Fibroblast of lung (primary cell): ENCODE results near the gene RIC8B. TPM values are rescaled to one million over a fixed set of nuclear protein-coding genes. Genes with fewer than 3 reads are reported as not detected.

Source experiments
- DNase-seq, 2 donors: peaks; one replicate each; pipeline versions ENCODE4 v3.0.0 to v3.0.0-alpha.2; 2010; ENCODE audit warnings: low read depth in 2 of 2
- H2AFZ ChIP-seq: 2 replicates; pipeline ENCODE4 v1.5.1; 2012; ENCODE audit warnings: low read length, control low read depth, inconsistent platforms
- H3K27ac ChIP-seq: 2 replicates; pipeline ENCODE4 v1.5.1; 2011; ENCODE audit warnings: low read length, control low read depth; ENCODE audit not compliant: insufficient read depth
- H3K27me3 ChIP-seq: 2 replicates; pipeline ENCODE4 v1.5.1; 2011; ENCODE audit warnings: mild to moderate bottlenecking, low read length; ENCODE audit not compliant: control insufficient read depth, insufficient read depth
- H3K36me3 ChIP-seq: 2 replicates; pipeline ENCODE4 v1.5.1; 2011; ENCODE audit warnings: low read length; ENCODE audit not compliant: control insufficient read depth, insufficient read depth
- H3K4me1 ChIP-seq: 2 replicates; pipeline ENCODE4 v1.5.1; 2011; ENCODE audit warnings: low read length; ENCODE audit not compliant: control insufficient read depth, insufficient read depth; ENCODE audit errors: extremely low read depth
- H3K4me2 ChIP-seq: 2 replicates; pipeline ENCODE4 v1.5.1; 2011; ENCODE audit warnings: low read length, control low read depth; ENCODE audit not compliant: insufficient read depth; ENCODE audit errors: extremely low read depth
- H3K4me3 ChIP-seq, 4 experiments: fragments of 200-600 bp in 1 of 4; sonication (generic) in 1 of 4; replicated peaks in 1 of 4; 2 replicates each; pipeline ENCODE4 v1.5.1; 2011 to 2016; ENCODE audit warnings: low read length in 4 of 4, low read depth in 3 of 4, mild to moderate bottlenecking in 3 of 4, control low read depth in 2 of 4, inconsistent platforms in 1 of 4, mixed read lengths in 1 of 4; ENCODE audit not compliant: insufficient read depth in 1 of 4; ENCODE audit errors: control extremely low read depth in 1 of 4
- H3K79me2 ChIP-seq: 2 replicates; pipeline ENCODE4 v1.5.1; 2012; ENCODE audit warnings: mild to moderate bottlenecking, low read length, inconsistent platforms; ENCODE audit not compliant: control insufficient read depth, insufficient read depth
- H3K9ac ChIP-seq: 2 replicates; pipeline ENCODE4 v1.5.1; 2011; ENCODE audit warnings: mild to moderate bottlenecking, low read length, control low read depth; ENCODE audit not compliant: insufficient read depth
- H3K9me3 ChIP-seq: 2 replicates; pipeline ENCODE4 v1.5.1; 2012; ENCODE audit warnings: low read depth, low read length; ENCODE audit not compliant: control insufficient read depth, insufficient read depth
- H4K20me1 ChIP-seq: 2 replicates; pipeline ENCODE4 v1.5.1; 2011; ENCODE audit warnings: low read length; ENCODE audit not compliant: control insufficient read depth, insufficient read depth; ENCODE audit errors: extremely low read depth
- CTCF ChIP-seq, 2 donors: IDR thresholded peaks in 1 of 2; conservative IDR thresholded peaks in 1 of 2; 1 replicate in 1 of 2; 2 replicates in 1 of 2; pipeline ENCODE4 v1.5.1; 2011 to 2012; ENCODE audit warnings: low read length in 2 of 2, control low read depth in 1 of 2, inconsistent platforms in 1 of 2, low read depth in 1 of 2, mild to moderate bottlenecking in 1 of 2
- EZH2 ChIP-seq: IDR thresholded peaks from 2 replicates; pipeline ENCODE4 v1.5.1; 2012; ENCODE audit warnings: low read length, control low read depth, mild to moderate bottlenecking; ENCODE audit errors: missing control alignments
- polyA plus RNA-seq, 2 donors: library from polyadenylated mRNA; depleted of rRNA in 1 of 2; stranded (reverse) in 1 of 2; unstranded in 1 of 2; fragments of >200 nt; gene quantifications; 2 replicates each; pipeline ENCODE4 v1.2.1, GENCODE V29; 2011 to 2012; ENCODE audit warnings: missing spikeins in 1 of 2
- total RNA-seq: library from RNA; depleted of rRNA; stranded (reverse); fragments of >200 nt; gene quantifications from 2 replicates; pipeline ENCODE4 v1.2.1, GENCODE V29; 2014

The RIC8B gene
- total and polyA plus RNA-seq, 2 donors (not counting 1 experiment from before 2014, with no cell fraction given) = 9.2 to 11.6 TPM

GRCh38 chr12:106892075-106892474 lies 117.6 kb downstream of the RIC8B start:
- TF ChIP-seq CTCF (conservative IDR thresholded peaks at IDR 0.05 in 1 of 2, IDR thresholded peaks at IDR 0.05 in 1 of 2; ENCODE audit: low read depth in 1 of 2, low read length in 2 of 2) (no peak), EZH2 (no peak)
- no peaks in the 10 kb centered on the region for H3K79me2 ChIP-seq
- H3K4me1 ChIP-seq = no peaks in the 10 kb centered on the region
- no peak overlapping the region for H3K27ac ChIP-seq
- H3K9ac ChIP-seq = no peak overlapping the region
- no peaks in the 10 kb centered on the region for H3K9me3 ChIP-seq
- no peak overlapping the region for H2AFZ ChIP-seq
- no peak overlapping the region for H3K4me3 ChIP-seq
- H3K4me2 ChIP-seq = no peak overlapping the region
- H3K36me3 ChIP-seq = no peaks in the 10 kb centered on the region
- no peaks in the 10 kb centered on the region for H3K27me3 ChIP-seq
- H4K20me1 ChIP-seq = no peaks in the 10 kb centered on the region
- no peak for DNase-seq

- H3K4me2 ChIP-seq = no peak overlapping the region
- no peaks in the 10 kb centered on the region for H3K27me3 ChIP-seq
- H4K20me1 ChIP-seq = no peaks in the 10 kb centered on the region
- DNase-seq = peak in 1 of 2 donors; percentile 30
- no peak overlapping the region for H2AFZ ChIP-seq
- H3K9me3 ChIP-seq = no peaks in the 10 kb centered on the region
- TF ChIP-seq EZH2 (no peak), CTCF (conservative IDR thresholded peaks at IDR 0.05 in 1 of 2, IDR thresholded peaks at IDR 0.05 in 1 of 2; ENCODE audit: low read depth in 1 of 2, low read length in 2 of 2) (no peak)
- H3K4me1 ChIP-seq = no peaks in the 10 kb centered on the region
- no peaks in the 10 kb centered on the region for H3K36me3 ChIP-seq
- no peak overlapping the region for H3K4me3 ChIP-seq
- no peak overlapping the region for H3K27ac ChIP-seq
- H3K9ac ChIP-seq = no peak overlapping the region
- no peaks in the 10 kb centered on the region for H3K79me2 ChIP-seq
These were observed 119.0 kb downstream of the RIC8B start for GRCh38 chr12:106893451-106893850.

DNA sequence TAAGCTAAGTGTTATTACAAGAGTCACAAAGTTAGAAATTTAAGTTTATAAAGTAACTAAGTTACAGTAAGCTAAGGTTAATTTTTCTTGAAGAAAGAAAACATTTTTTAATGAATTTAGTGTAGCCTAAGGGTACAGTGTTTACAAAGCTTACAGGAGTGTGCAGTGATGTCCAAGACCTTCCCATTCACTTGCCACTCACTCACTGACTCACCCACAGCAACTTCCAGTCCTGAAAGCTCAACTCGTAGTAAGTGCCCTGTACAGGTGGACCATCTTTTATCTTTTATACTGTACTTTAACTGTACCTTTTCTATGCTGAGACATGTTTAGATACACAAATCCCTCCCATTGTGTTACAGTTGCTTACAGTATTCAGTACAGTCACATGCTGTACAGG lies 120.3 kb downstream of the RIC8B start:
- no peak overlapping the region for H2AFZ ChIP-seq
- no peak for DNase-seq
- H3K9ac ChIP-seq = no peak overlapping the region
- no peak for TF ChIP-seq EZH2
- TF ChIP-seq CTCF (conservative IDR thresholded peaks at IDR 0.05 in 1 of 2, IDR thresholded peaks at IDR 0.05 in 1 of 2; ENCODE audit: low read depth in 1 of 2, low read length in 2 of 2) = no peak
- H3K36me3 ChIP-seq = no peaks in the 10 kb centered on the region
- no peaks in the 10 kb centered on the region for H3K27me3 ChIP-seq
- H3K9me3 ChIP-seq = no peaks in the 10 kb centered on the region
- no peaks in the 10 kb centered on the region for H3K4me1 ChIP-seq
- H3K79me2 ChIP-seq = no peaks in the 10 kb centered on the region
- H3K27ac ChIP-seq = no peak overlapping the region
- H3K4me2 ChIP-seq = no peak overlapping the region
- H3K4me3 ChIP-seq = no peak overlapping the region
- no peaks in the 10 kb centered on the region for H4K20me1 ChIP-seq
